Calu3 (cell line): ENCODE measurements around the gene CRTC2. TPM values are rescaled to one million over a fixed set of nuclear protein-coding genes. Genes with fewer than 3 reads are reported as not detected.

Experiments used
- BruUV-seq: library from RNA; stranded (reverse); fragments of 400-500 nt; replicated peaks from 2 replicates; lab custom pipeline; 2021; lab: Mats Ljungman, UMichigan
- CTCF ChIA-PET: fragments of 300-600 bp; sonication (Branson Sonifier 250); formaldehyde crosslinking; loops from one replicate; lab custom pipeline; 2022; ENCODE audit warnings: antibody characterized with exemption; lab: Charles Lee
- DNase-seq: peaks from one replicate; pipeline ENCODE4 v3.0.0; 2022
- H3K27ac Mint-ChIP-seq: one replicate; pipeline ENCODE4 v1.8.0; 2022; ENCODE audit warnings: mixed read lengths; ENCODE audit not compliant: unreplicated experiment
- H3K27me3 Mint-ChIP-seq: one replicate; pipeline ENCODE4 v1.8.0; 2022; ENCODE audit warnings: mixed read lengths; ENCODE audit not compliant: unreplicated experiment
- H3K36me3 Mint-ChIP-seq: one replicate; pipeline ENCODE4 v1.8.0; 2022; ENCODE audit warnings: mild to moderate bottlenecking, moderate library complexity, mixed read lengths; ENCODE audit not compliant: insufficient read depth, unreplicated experiment
- H3K4me1 Mint-ChIP-seq: one replicate; pipeline ENCODE4 v1.8.0; 2022; ENCODE audit warnings: mild to moderate bottlenecking, low read depth, mixed read lengths; ENCODE audit not compliant: unreplicated experiment
- H3K4me3 Mint-ChIP-seq: one replicate; pipeline ENCODE4 v1.8.0; 2022; ENCODE audit warnings: mild to moderate bottlenecking, low read depth, moderate library complexity, mixed read lengths; ENCODE audit not compliant: unreplicated experiment
- H3K9me3 Mint-ChIP-seq: one replicate; pipeline ENCODE4 v1.8.0; 2022; ENCODE audit warnings: low read depth, mixed read lengths; ENCODE audit not compliant: unreplicated experiment
- CTCF ChIP-seq: fragments of 200-600 bp; IDR thresholded peaks from one replicate; pipeline ENCODE4 v1.8.0; 2022; ENCODE audit warnings: antibody characterized with exemption; ENCODE audit not compliant: unreplicated experiment
- intact Hi-C: fragments of 100-400 bp; cut with micrococcal nuclease; formaldehyde crosslinking; loops from one replicate; pipeline ENCODE4 v1.10.0; 2022; ENCODE audit not compliant: unreplicated experiment
- total RNA-seq: library from RNA; stranded (reverse); gene quantifications from 2 replicates; pipeline ENCODE4 v1.2.3, GENCODE V29; 2022

Gene CRTC2
- total RNA-seq, 1 experiment from 2014 or later, result 52.1 TPM

GRCh38 chr1:153953859-153954365, 4.5 kb downstream of the CRTC2 start:
- BruUV-seq, result no TSS peak
- no peaks in the 10 kb centered on the region for H3K27me3 Mint-ChIP-seq
- H3K4me1 Mint-ChIP-seq, result peaks cover 13% of the 10 kb centered on the region
- no peak for TF ChIP-seq CTCF
- intact Hi-C loops, result no loop called here
- no peaks in the 10 kb centered on the region for H3K9me3 Mint-ChIP-seq
- CTCF ChIA-PET, result interaction anchor here (1.0 kb wide), 1 partner anchor 9 kb away, joined by 3 read pairs; the partner anchor contains the start of gene SLC39A1
- no peak for DNase-seq
- H3K27ac Mint-ChIP-seq, result no peak overlapping the region
- H3K4me3 Mint-ChIP-seq, result no peak overlapping the region
- H3K36me3 Mint-ChIP-seq, result peaks cover 17% of the 10 kb centered on the region

GRCh38 chr1:153951801-153952200, 6.6 kb downstream of the CRTC2 start:
- H3K9me3 Mint-ChIP-seq, result no peaks in the 10 kb centered on the region
- no peak overlapping the region for H3K27ac Mint-ChIP-seq
- H3K4me1 Mint-ChIP-seq, result peaks cover 8% of the 10 kb centered on the region
- CTCF ChIA-PET, result no interaction called here
- peaks cover 10% of the 10 kb centered on the region for H3K36me3 Mint-ChIP-seq
- no peaks in the 10 kb centered on the region for H3K27me3 Mint-ChIP-seq
- DNase-seq, result no peak
- no peak overlapping the region for H3K4me3 Mint-ChIP-seq
- intact Hi-C loops, result no loop called here
- BruUV-seq, result no TSS peak
- TF ChIP-seq CTCF, result no peak

GRCh38 chr1:153951183-153951582, 7.2 kb downstream of the CRTC2 start:
- H3K4me1 Mint-ChIP-seq, result peaks cover 9% of the 10 kb centered on the region
- H3K36me3 Mint-ChIP-seq, result peaks cover 16% of the 10 kb centered on the region
- DNase-seq, result no peak
- TF ChIP-seq CTCF, result no peak
- H3K27me3 Mint-ChIP-seq, result no peaks in the 10 kb centered on the region
- H3K4me3 Mint-ChIP-seq, result no peak overlapping the region
- CTCF ChIA-PET, result no interaction called here
- H3K9me3 Mint-ChIP-seq, result no peaks in the 10 kb centered on the region
- no TSS peak for BruUV-seq
- intact Hi-C loops, result no loop called here
- no peak overlapping the region for H3K27ac Mint-ChIP-seq

GRCh38 chr1:153946622-153947241, 11.7 kb downstream of the CRTC2 start, which contains the start of gene DENND4B:
DENND4B (minus strand) TSS chr1:153946718; CDS start chr1:153944374, 2,344 bp downstream.
- Mint-ChIP-seq H3K27me3 (no peaks in the 10 kb centered on the region), H3K9me3 (no peaks in the 10 kb centered on the region), H3K36me3 (peaks cover 41% of the 10 kb centered on the region)

More at GRCh38 chr1:153946622-153947241, 11.7 kb downstream of the CRTC2 start, which contains the start of gene DENND4B:
- BruUV-seq, result no TSS peak
- intact Hi-C loops, result no loop called here
- CTCF ChIA-PET, result interaction anchor here (0.6 to 1.9 kb wide), 15 partner anchors 11 to 159 kb away, joined by 3 to 9 read pairs (median 3); partner anchors contain the start of genes CREB3L4, CRTC2, RAB13 and SLC39A1
- Mint-ChIP-seq H3K4me3 (peak within 1 kb of the TSS; percentile 86), H3K4me1 (peaks cover 17% of the 10 kb centered on the region), H3K27ac (peak within 1 kb of the TSS; percentile 59)
- peak; percentile 93 for TF ChIP-seq CTCF
- DNase-seq, result peak; percentile 92
